Measurements from ENCODE around the gene TNS1. TPM values are rescaled to one million over a fixed set of nuclear protein-coding genes. Genes with fewer than 3 reads are reported as not detected.
A peak's percentile ranks its signal among the peaks of the same experiment; 100 is the strongest.

Gene TNS1
- total RNA-seq, 2 donors from 2014 or later, result 168 to 174 TPM

DNA sequence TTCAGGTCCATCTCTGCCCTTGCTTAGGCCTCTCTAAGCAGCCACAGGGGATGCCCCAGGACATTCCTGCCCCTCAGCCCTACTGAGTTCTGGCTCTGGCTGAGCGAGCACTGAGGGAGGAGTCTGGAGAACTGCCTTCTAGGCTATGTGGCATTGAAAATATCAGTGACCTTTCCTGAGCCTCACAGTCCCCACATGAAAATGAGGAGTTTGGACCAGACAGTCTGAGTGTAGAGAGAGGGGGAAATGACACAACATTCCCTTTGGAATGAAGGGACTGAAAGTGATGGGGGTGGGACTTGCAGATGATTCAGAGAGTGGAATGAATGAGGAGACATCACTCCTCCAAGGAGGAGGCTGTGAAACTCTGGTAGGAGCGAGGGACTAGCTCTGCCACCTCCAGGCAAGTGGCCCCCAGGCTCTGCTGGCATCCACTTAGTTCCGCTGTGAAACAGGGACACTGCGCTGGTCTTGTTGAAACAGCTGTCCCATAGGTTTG lies 8.0 kb downstream of the TNS1 start:
- DNase-seq, result peak; percentile 67 to 86 (median 82)
- 39 to 44% methylated on average over 4 of the region's 4 CpGs for WGBS, 2 donors
- peaks cover 95% of the 10 kb centered on the region for H3K4me1 ChIP-seq
- peak; percentile 35 for ATAC-seq
- no peak overlapping the region for H3K4me3 ChIP-seq
- intact Hi-C loops (cut with DNase I), result loop anchor here (5.0 kb wide), 1 partner anchor 208 kb away; no protein-coding TSS in a partner anchor
- H3K27me3 ChIP-seq, result no peaks in the 10 kb centered on the region
- peaks cover 0 to 2% of the 10 kb centered on the region in 2 donors for H3K36me3 ChIP-seq (replicated peaks in 1 of 2; ENCODE audit: insufficient read depth in 1 of 2, low read depth in 2 of 2)
- H3K27ac ChIP-seq, result peak overlapping the region; percentile 86 to 97 (median 92)
- TF ChIP-seq, protein P1, sequence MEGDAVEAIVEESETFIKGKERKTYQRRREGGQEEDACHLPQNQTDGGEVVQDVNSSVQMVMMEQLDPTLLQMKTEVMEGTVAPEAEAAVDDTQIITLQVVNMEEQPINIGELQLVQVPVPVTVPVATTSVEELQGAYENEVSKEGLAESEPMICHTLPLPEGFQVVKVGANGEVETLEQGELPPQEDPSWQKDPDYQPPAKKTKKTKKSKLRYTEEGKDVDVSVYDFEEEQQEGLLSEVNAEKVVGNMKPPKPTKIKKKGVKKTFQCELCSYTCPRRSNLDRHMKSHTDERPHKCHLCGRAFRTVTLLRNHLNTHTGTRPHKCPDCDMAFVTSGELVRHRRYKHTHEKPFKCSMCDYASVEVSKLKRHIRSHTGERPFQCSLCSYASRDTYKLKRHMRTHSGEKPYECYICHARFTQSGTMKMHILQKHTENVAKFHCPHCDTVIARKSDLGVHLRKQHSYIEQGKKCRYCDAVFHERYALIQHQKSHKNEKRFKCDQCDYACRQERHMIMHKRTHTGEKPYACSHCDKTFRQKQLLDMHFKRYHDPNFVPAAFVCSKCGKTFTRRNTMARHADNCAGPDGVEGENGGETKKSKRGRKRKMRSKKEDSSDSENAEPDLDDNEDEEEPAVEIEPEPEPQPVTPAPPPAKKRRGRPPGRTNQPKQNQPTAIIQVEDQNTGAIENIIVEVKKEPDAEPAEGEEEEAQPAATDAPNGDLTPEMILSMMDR (IDR thresholded peaks at IDR 0.05), result no peak
- TF ChIP-seq POLR2A (IDR thresholded peaks at IDR 0.05), result peak; percentile 27 to 45 (median 44)
- no peaks in the 10 kb centered on the region for H3K9me3 ChIP-seq

DNA sequence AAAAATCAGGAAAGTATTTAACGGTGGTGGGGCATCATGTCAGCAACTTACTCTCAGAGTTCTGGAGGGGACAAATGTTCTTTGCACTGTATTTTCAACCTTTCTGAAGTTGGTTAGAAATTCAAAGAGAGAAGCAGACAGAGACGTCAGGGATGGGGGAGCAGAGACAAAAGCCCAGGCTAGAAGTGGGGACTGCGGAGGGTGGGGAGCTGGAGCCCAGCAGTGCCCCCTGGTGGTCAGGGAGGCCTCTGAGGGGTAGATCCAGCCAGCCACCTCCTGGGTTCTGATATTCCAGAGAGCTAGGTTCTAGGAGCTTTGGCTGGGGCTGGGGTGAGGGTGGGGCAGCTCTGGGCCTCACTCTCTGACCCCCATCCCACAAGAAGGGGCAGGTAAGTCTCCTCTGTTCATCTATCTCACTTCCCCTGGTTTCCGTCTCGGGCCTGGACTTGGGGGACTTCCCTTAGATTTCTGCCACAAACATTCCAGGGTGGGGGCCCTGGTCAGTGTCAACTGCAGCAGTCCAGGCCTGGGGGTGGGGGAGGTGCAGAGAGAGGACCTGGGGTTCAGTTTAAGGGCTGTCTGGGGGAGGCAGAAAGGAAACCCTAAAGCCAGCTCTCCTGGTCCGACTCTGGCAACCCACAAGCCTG lies 8.9 kb downstream of the TNS1 start:
- DNase-seq, result peak; percentile 77 to 85 (median 80)
- peaks cover 94% of the 10 kb centered on the region for H3K4me1 ChIP-seq
- H3K4me3 ChIP-seq, result no peak overlapping the region
- TF ChIP-seq POLR2A (IDR thresholded peaks at IDR 0.05), result no peak
- TF ChIP-seq, protein P1 (IDR thresholded peaks at IDR 0.05), result peak; percentile 71 to 86 (median 76)
- H3K27ac ChIP-seq, result peak overlapping the region; percentile 86 to 97 (median 92)
- no peaks in the 10 kb centered on the region for H3K9me3 ChIP-seq
- H3K27me3 ChIP-seq, result no peaks in the 10 kb centered on the region
- ATAC-seq, result peak; percentile 57
- 29 to 41% methylated on average over 6 of the region's 6 CpGs for WGBS, 2 donors
- H3K36me3 ChIP-seq (replicated peaks in 1 of 2; ENCODE audit: insufficient read depth in 1 of 2, low read depth in 2 of 2), result peaks cover 0 to 2% of the 10 kb centered on the region in 2 donors
- intact Hi-C loops (cut with DNase I), result loop anchor here (5.0 kb wide), 1 partner anchor 207 kb away; no protein-coding TSS in a partner anchor

DNA sequence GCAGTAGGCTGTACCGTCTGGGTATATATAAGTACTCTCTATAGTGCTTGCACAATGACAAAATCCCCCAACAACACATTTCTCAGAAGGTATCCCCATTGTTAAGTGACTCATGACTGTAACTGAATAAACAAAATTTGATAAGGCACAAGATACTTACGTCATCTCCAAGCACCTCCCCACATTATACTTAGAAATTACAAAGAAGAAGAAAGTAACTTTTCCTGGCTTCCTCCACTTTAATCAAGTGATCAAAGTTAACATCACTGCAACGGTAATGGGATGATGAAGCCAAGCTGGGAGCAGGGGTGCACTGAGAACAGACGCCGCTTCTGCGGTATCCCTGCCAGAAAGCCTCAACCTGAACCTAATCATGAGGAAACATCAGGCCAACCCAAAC lies 9.7 kb downstream of the TNS1 start:
- TF ChIP-seq, protein P1 (IDR thresholded peaks at IDR 0.05), result no peak
- peak in 2 of 3 donors; percentile 49 to 58 for TF ChIP-seq POLR2A (IDR thresholded peaks at IDR 0.05)
- H3K27me3 ChIP-seq, result no peaks in the 10 kb centered on the region
- no peaks in the 10 kb centered on the region for H3K9me3 ChIP-seq
- ATAC-seq (peak; percentile 66), DNase-seq (peak in 1 of 4 donors; percentile 65)
- peaks cover 94% of the 10 kb centered on the region for H3K4me1 ChIP-seq
- intact Hi-C loops (cut with DNase I), result loop anchor here (5.0 kb wide), 1 partner anchor 206 kb away; no protein-coding TSS in a partner anchor
- H3K4me3 ChIP-seq, result no peak overlapping the region
- H3K36me3 ChIP-seq (replicated peaks in 1 of 2; ENCODE audit: insufficient read depth in 1 of 2, low read depth in 2 of 2), result peaks cover 0 to 2% of the 10 kb centered on the region in 2 donors
- H3K27ac ChIP-seq, result peak overlapping the region; percentile 86 to 97 (median 92)
- 33 to 39% methylated on average over 6 of the region's 6 CpGs for WGBS, 2 donors

DNA sequence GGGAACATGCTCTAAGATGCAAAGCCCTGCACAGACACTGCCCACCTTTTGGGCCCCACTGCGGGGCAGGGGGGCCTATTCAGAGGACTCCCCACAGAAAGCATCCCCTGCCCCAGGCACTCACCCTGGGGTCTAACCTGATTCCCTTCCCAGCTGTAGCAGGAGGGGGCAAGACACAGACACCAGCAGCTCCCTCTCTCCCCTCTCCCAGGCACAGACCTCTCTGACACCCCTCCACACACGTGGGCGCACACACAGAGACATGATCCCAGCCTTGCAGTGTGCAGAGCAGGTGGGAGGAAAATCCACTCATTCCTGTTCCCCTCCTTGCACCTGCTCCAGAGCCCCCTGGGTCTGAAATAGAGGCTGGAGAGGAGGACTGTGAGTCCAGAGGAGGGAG lies 10.7 kb downstream of the TNS1 start:
- Histone ChIP-seq H3K4me1 (peaks cover 94% of the 10 kb centered on the region), H3K27ac (peak overlapping the region; percentile 18 to 97 (median 92)), H3K27me3 (no peaks in the 10 kb centered on the region), H3K9me3 (no peaks in the 10 kb centered on the region), H3K36me3 (replicated peaks in 1 of 2; ENCODE audit: insufficient read depth in 1 of 2, low read depth in 2 of 2) (peaks cover 0 to 2% of the 10 kb centered on the region in 2 donors), H3K4me3 (no peak overlapping the region)
- no peak for DNase-seq
- intact Hi-C loops (cut with DNase I), result loop anchor here (5.0 kb wide), 1 partner anchor 205 kb away; no protein-coding TSS in a partner anchor
- TF ChIP-seq, protein P1 (IDR thresholded peaks at IDR 0.05), result no peak
- no peak for TF ChIP-seq POLR2A (IDR thresholded peaks at IDR 0.05)
- ATAC-seq, result no peak
- 68 to 80% methylated on average over 2 to 3 of the region's 3 CpGs for WGBS, 2 donors
